Mucosa of descending colon (tissue), 3 donors: Measurements from ENCODE around the gene PRKACB. TPM values are rescaled to one million over a fixed set of nuclear protein-coding genes. Genes with fewer than 3 reads are reported as not detected.

Experiments
- ATAC-seq: fragments of 200-7000 bp; cut with Tn5 transposase; one replicate; pipeline ENCODE4 v1.9.1; 2020; ENCODE audit warnings: mild to moderate bottlenecking, moderate library complexity
- DNase-seq, 3 donors: peaks; one replicate each; pipeline ENCODE4 v3.0.0-alpha.2; 2020
- H3K36me3 ChIP-seq: fragments of 200-600 bp; one replicate; pipeline ENCODE4 v1.8.0; 2021; ENCODE audit warnings: low read depth, mild to moderate bottlenecking
- H3K4me1 ChIP-seq: fragments of 200-600 bp; one replicate; pipeline ENCODE4 v1.8.0; 2021; ENCODE audit warnings: low read depth, mild to moderate bottlenecking
- H3K4me3 ChIP-seq: fragments of 200-600 bp; one replicate; pipeline ENCODE4 v1.8.0; 2021; ENCODE audit warnings: mild to moderate bottlenecking
- H3K9me3 ChIP-seq: fragments of 200-600 bp; one replicate; pipeline ENCODE4 v1.8.0; 2021; ENCODE audit warnings: mild to moderate bottlenecking
- CTCF ChIP-seq: fragments of 200-600 bp; IDR thresholded peaks from one replicate; pipeline ENCODE4 v1.8.0; 2022; ENCODE audit warnings: antibody characterized with exemption, mild to moderate bottlenecking
- intact Hi-C, 2 donors: fragments of 100-400 bp; cut with DNase I in 1 of 2; cut with micrococcal nuclease in 1 of 2; formaldehyde crosslinking; loops; one replicate each; pipeline versions ENCODE4 v1.11.0 to v1.11.1; 2022; cut with DNase I, micrococcal nuclease
- total RNA-seq, 3 donors: library from RNA; stranded (reverse); fragmentation: NEBNext Ultra II Directional in 2 of 3; extraction: Animal tissue kit (Norgen Biotek cat#: 25700) in 2 of 3; gene quantifications; one replicate each; pipeline versions ENCODE4 v1.2.1 to v1.2.4, GENCODE V29; 2021 to 2023
- donor health status: DM: no; HTN: no; CAD: no; lungs with moderate emphysema.
- donor health status: DM: no; HTN: no; CAD: no.
- donor health status: DM: no; HTN: yes; CAD: no.

The PRKACB gene
- total RNA-seq, 3 donors from 2014 or later: 91.0 to 155 (median 99.3) TPM

DNA sequence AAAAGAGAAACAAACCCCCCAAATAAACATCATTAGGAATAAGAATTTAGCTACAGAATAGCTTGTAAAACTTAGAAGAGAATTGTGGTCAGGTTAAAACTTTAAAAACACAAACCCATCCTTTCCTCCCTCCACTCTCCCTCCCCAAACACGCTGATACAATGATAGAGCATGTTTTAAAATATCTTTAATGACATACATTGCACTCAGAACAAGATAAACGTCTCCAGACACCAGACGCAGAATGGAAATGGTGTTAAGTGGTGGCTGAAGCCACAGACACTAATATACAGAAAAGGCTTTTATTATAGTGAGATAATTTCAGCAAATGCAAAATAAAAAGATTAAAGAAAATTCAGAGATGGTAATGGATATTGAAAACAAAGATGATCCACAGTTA, 98.6 kb downstream of the PRKACB start:
- TF ChIP-seq CTCF: no peak
- H3K4me3 ChIP-seq: no peak overlapping the region
- DNase-seq (no peak), ATAC-seq (no peak)
- no peaks in the 10 kb centered on the region for H3K36me3 ChIP-seq
- peaks cover 2% of the 10 kb centered on the region for H3K9me3 ChIP-seq
- peaks cover 12% of the 10 kb centered on the region for H3K4me1 ChIP-seq
- intact Hi-C loops: no loop called here

DNA sequence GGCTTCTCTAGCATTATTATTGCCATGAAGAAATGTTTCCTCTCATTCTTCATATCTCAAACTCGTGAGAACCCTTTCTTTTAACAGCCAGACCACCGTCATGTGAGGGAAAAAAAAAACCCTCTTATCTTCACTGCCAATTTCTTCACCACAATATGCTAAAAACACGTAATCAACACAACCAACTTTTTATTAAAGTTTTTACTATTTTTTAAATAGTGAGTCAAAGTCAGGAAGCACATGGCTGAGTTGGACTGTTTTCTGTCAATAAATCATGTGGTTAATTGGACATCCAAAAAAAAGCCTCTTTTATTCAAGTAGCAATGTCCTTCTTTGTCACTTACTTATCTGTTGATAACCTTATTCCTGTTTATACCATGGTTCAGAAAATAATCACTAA, 101.5 kb downstream of the PRKACB start:
- ATAC-seq (no peak), DNase-seq (no peak)
- Histone ChIP-seq H3K4me3 (no peak overlapping the region), H3K4me1 (peaks cover 12% of the 10 kb centered on the region), H3K9me3 (peaks cover 5% of the 10 kb centered on the region), H3K36me3 (no peaks in the 10 kb centered on the region)
- intact Hi-C loops: no loop called here
- TF ChIP-seq CTCF: no peak

- no peak for DNase-seq
These were observed 102.1 kb downstream of the PRKACB start for GRCh38 chr1:84246213-84246612.

GRCh38 chr1:84247425-84248220, 103.6 kb downstream of the PRKACB start:
- H3K36me3 ChIP-seq: no peaks in the 10 kb centered on the region
- ATAC-seq: peak; percentile 96
- peaks cover 12% of the 10 kb centered on the region for H3K4me1 ChIP-seq
- H3K9me3 ChIP-seq: peaks cover 5% of the 10 kb centered on the region
- intact Hi-C loops: no loop called here
- no peak overlapping the region for H3K4me3 ChIP-seq
- no peak for TF ChIP-seq CTCF
- DNase-seq: peak in 1 of 3 donors; percentile 81

More at GRCh38 chr1:84246213-84246612, 102.1 kb downstream of the PRKACB start:
- peaks cover 12% of the 10 kb centered on the region for H3K4me1 ChIP-seq
- no peaks in the 10 kb centered on the region for H3K36me3 ChIP-seq
- H3K4me3 ChIP-seq: no peak overlapping the region
- peak; percentile 12 for ATAC-seq
- peaks cover 7% of the 10 kb centered on the region for H3K9me3 ChIP-seq
- intact Hi-C loops: no loop called here
- TF ChIP-seq CTCF: no peak

DNA sequence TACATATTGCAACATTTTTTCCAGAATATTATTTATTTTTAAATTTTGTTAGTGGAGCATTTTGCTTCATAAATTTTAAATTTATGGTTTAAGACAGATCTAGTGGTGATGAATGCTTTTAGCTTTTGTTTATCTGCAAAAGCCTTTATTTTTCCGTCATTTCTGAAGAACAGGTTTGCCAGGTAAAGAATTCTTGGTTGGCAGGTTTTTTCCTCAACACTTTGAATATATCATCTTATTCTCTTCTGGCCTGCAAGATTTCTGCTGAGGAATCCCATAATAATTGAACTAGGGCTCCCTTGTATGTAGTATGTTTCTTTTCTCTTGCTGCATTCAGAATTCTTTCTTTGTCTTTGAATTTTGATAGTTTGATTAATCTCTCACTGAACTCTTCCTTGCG, 106.6 kb downstream of the PRKACB start:
- Histone ChIP-seq H3K9me3 (peaks cover 5% of the 10 kb centered on the region), H3K4me1 (peaks cover 26% of the 10 kb centered on the region), H3K4me3 (no peak overlapping the region), H3K36me3 (no peaks in the 10 kb centered on the region)
- DNase-seq: no peak
- TF ChIP-seq CTCF: no peak
- intact Hi-C loops: no loop called here
- ATAC-seq: no peak
